ENCODE data around the gene S100A16.

The S100A16 gene

DNA sequence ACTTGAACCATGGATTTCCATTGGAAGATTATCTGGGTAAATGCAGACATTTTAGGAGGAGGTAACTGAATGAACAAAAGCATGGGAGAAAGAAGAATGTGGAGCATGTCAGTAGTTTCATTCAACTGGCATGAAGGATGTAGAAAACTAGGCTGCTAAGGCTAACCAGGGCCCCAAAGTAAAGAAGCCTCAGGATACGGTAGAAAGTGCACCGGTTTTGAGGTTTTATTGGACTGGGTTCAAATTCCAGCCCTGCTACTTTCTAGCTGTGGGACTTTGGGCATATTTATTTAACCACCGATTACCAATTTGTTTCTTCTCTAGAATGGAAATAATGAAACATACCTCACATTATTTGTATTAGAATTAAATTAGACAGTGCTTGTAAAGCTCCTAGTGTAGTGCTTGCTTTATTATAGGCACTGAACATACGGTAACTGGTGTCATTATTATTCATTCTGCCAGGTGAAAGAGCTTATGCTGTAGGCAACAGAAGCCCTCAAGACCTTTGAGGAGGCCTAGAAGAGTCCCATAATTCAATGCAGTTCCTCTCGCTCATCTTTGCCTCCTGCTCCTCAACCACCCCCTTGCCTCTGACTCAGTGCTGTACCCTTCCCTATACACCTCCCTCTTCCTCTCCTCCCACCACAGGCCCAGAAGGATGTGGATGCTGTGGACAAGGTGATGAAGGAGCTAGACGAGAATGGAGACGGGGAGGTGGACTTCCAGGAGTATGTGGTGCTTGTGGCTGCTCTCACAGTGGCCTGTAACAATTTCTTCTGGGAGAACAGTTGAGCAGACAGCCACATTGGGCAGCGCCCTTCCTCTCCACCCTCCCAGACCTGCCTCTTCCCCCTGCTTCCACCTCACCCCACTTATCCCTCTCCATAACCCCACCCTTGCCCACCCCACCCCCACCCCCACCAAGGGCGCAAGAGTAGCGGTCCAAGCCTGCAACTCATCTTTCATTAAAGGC is 18.4 kb upstream of the S100A16 start:
- peaks cover 19% of the 10 kb centered on the region for H4K20me1 ChIP-seq (ENCODE audit: insufficient read depth, low read length, poor library complexity, severe bottlenecking)
- no peaks in the 10 kb centered on the region for H3K9me2 ChIP-seq (replicated peaks; ENCODE audit: low read depth, low read length)
- H3K79me2 ChIP-seq (ENCODE audit: insufficient read depth, low read length) = peaks cover 21% of the 10 kb centered on the region
- no peak overlapping the region for H2AFZ ChIP-seq (ENCODE audit: low read length)
- no peak overlapping the region for H3K4me3 ChIP-seq (ENCODE audit: low read length, poor library complexity, severe bottlenecking)
- H3K9me3 ChIP-seq (ENCODE audit: insufficient read depth, low read depth, low read length) = no peaks in the 10 kb centered on the region
- no peaks in the 10 kb centered on the region for H3F3A ChIP-seq (ENCODE audit: low read depth)
- H3K36me3 ChIP-seq (ENCODE audit: insufficient read depth, low read length) = peaks cover 1% of the 10 kb centered on the region; the same call in 1 of the 2 replicates
- no peaks in the 10 kb centered on the region for H3K27me3 ChIP-seq (ENCODE audit: insufficient read depth, low read length, poor library complexity, severe bottlenecking)
- TF ChIP-seq, protein P1, sequence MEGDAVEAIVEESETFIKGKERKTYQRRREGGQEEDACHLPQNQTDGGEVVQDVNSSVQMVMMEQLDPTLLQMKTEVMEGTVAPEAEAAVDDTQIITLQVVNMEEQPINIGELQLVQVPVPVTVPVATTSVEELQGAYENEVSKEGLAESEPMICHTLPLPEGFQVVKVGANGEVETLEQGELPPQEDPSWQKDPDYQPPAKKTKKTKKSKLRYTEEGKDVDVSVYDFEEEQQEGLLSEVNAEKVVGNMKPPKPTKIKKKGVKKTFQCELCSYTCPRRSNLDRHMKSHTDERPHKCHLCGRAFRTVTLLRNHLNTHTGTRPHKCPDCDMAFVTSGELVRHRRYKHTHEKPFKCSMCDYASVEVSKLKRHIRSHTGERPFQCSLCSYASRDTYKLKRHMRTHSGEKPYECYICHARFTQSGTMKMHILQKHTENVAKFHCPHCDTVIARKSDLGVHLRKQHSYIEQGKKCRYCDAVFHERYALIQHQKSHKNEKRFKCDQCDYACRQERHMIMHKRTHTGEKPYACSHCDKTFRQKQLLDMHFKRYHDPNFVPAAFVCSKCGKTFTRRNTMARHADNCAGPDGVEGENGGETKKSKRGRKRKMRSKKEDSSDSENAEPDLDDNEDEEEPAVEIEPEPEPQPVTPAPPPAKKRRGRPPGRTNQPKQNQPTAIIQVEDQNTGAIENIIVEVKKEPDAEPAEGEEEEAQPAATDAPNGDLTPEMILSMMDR (conservative IDR thresholded peaks at IDR 0.05; ENCODE audit: low read length) = no peak
- TF ChIP-seq EZH2phosphoT487 (IDR thresholded peaks at IDR 0.05; ENCODE audit: borderline replicate concordance) = no peak
- no peak overlapping the region for H3K9ac ChIP-seq (ENCODE audit: low read depth, low read length, poor library complexity, severe bottlenecking)
- H3K4me1 ChIP-seq (ENCODE audit: insufficient read depth, low read length, poor library complexity, severe bottlenecking) = peaks cover 41% of the 10 kb centered on the region
- H3K4me2 ChIP-seq (ENCODE audit: low read depth, low read length, poor library complexity, severe bottlenecking) = no peak overlapping the region

DNA sequence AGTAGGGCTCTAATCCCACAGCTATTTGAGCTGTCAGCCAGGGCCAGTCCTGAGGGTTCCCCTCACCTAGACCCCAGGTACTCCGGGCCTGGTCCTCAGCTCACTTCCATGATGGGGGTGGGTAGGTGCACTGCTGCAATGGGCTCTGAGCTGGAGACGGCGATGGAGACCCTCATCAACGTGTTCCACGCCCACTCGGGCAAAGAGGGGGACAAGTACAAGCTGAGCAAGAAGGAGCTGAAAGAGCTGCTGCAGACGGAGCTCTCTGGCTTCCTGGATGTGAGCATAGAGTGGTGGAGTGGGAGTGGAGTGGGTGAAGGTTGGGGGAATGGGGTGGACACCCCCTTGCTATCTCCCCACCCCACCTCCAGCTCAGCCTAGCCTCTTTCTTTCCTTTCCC is 17.4 kb upstream of the S100A16 start:
- peaks cover 9% of the 10 kb centered on the region for H4K20me1 ChIP-seq (ENCODE audit: insufficient read depth, low read length, poor library complexity, severe bottlenecking)
- H3K4me3 ChIP-seq (ENCODE audit: low read length, poor library complexity, severe bottlenecking) = no peak overlapping the region
- H2AFZ ChIP-seq (ENCODE audit: low read length) = no peak overlapping the region
- H3K9me2 ChIP-seq (replicated peaks; ENCODE audit: low read depth, low read length) = no peaks in the 10 kb centered on the region
- no peaks in the 10 kb centered on the region for H3K9me3 ChIP-seq (ENCODE audit: insufficient read depth, low read depth, low read length)
- no peak overlapping the region for H3K4me2 ChIP-seq (ENCODE audit: low read depth, low read length, poor library complexity, severe bottlenecking)
- TF ChIP-seq, protein P1 (conservative IDR thresholded peaks at IDR 0.05; ENCODE audit: low read length) = no peak
- no peak for TF ChIP-seq EZH2phosphoT487 (IDR thresholded peaks at IDR 0.05; ENCODE audit: borderline replicate concordance)
- H3K27me3 ChIP-seq (ENCODE audit: insufficient read depth, low read length, poor library complexity, severe bottlenecking) = no peaks in the 10 kb centered on the region
- H3K9ac ChIP-seq (ENCODE audit: low read depth, low read length, poor library complexity, severe bottlenecking) = peak overlapping the region; percentile 20
- H3K36me3 ChIP-seq (ENCODE audit: insufficient read depth, low read length) = no peaks in the 10 kb centered on the region
- no peaks in the 10 kb centered on the region for H3F3A ChIP-seq (ENCODE audit: low read depth)
- H3K4me1 ChIP-seq (ENCODE audit: insufficient read depth, low read length, poor library complexity, severe bottlenecking) = peaks cover 32% of the 10 kb centered on the region
- peaks cover 11% of the 10 kb centered on the region for H3K79me2 ChIP-seq (ENCODE audit: insufficient read depth, low read length)

DNA sequence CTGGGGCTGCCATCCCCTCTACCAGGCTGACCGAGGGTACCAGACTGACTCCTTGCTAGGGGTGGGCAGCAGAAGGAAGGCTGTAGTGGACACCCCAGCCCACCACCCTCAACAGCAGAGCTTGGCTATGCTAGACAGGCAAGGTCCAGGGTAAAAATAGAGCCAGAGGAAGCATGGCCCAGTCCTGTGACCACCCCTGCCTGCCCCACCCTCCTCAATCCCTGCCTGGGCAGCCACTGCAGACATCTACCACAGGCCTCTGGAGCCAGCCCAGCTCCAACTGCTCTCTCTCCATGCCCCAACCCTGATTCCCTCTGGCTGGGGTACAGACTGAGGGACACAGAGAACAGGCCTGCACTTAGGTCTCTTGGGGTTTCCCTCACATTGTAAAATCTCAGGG is 17.0 kb upstream of the S100A16 start:
- Histone ChIP-seq H3K4me2 (ENCODE audit: low read depth, low read length, poor library complexity, severe bottlenecking) (no peak overlapping the region), H3K4me3 (ENCODE audit: low read length, poor library complexity, severe bottlenecking) (no peak overlapping the region), H3K36me3 (ENCODE audit: insufficient read depth, low read length) (no peaks in the 10 kb centered on the region), H3K27me3 (ENCODE audit: insufficient read depth, low read length, poor library complexity, severe bottlenecking) (no peaks in the 10 kb centered on the region), H3K4me1 (ENCODE audit: insufficient read depth, low read length, poor library complexity, severe bottlenecking) (peaks cover 31% of the 10 kb centered on the region), H3K79me2 (ENCODE audit: insufficient read depth, low read length) (peaks cover 7% of the 10 kb centered on the region), H3K9ac (ENCODE audit: low read depth, low read length, poor library complexity, severe bottlenecking) (peak overlapping the region; percentile 20), H3K9me3 (ENCODE audit: insufficient read depth, low read depth, low read length) (no peaks in the 10 kb centered on the region), H3F3A (ENCODE audit: low read depth) (no peaks in the 10 kb centered on the region), H4K20me1 (ENCODE audit: insufficient read depth, low read length, poor library complexity, severe bottlenecking) (peaks cover 5% of the 10 kb centered on the region), H2AFZ (ENCODE audit: low read length) (no peak overlapping the region), H3K9me2 (replicated peaks; ENCODE audit: low read depth, low read length) (no peaks in the 10 kb centered on the region)
- TF ChIP-seq, protein P1 (conservative IDR thresholded peaks at IDR 0.05; ENCODE audit: low read length) = no peak
- no peak for TF ChIP-seq EZH2phosphoT487 (IDR thresholded peaks at IDR 0.05; ENCODE audit: borderline replicate concordance)
